A673 (cell line): ENCODE measurements around the gene TOR4A. TPM values are rescaled to one million over a fixed set of nuclear protein-coding genes. Genes with fewer than 3 reads are reported as not detected.
A peak's percentile ranks its signal among the peaks of the same experiment; 100 is the strongest.

ENCODE experiments used
- BruUV-seq: library from RNA; stranded (reverse); fragments of 400-500 nt; replicated peaks from 2 replicates; lab custom pipeline; 2021; lab: Mats Ljungman, UMichigan
- CTCF ChIA-PET: fragments of 300-600 bp; sonication (Branson Sonifier 250); formaldehyde crosslinking; loops from one replicate; lab custom pipeline; 2022; ENCODE audit warnings: antibody characterized with exemption; lab: Charles Lee
- POLR2A ChIA-PET: fragments of 300-600 bp; sonication (Branson Sonifier 250); formaldehyde crosslinking; loops from one replicate; lab custom pipeline; 2022; ENCODE audit warnings: antibody characterized with exemption; ENCODE audit not compliant: low non-redundant PET; lab: Charles Lee
- DNase-seq: peaks from one replicate; pipeline ENCODE4 v3.0.0-alpha.2; 2015; ENCODE audit warnings: low spot score
- H3K27ac ChIP-seq: fragments of 200-600 bp; sonication (generic); 2 replicates; pipeline ENCODE4 v1.5.1; 2016; ENCODE audit warnings: mixed run types, low read depth, mild to moderate bottlenecking, mixed read lengths, antibody characterized with exemption, low read length; ENCODE audit not compliant: poor library complexity, severe bottlenecking
- H3K27me3 ChIP-seq: fragments of 200-600 bp; sonication (generic); replicated peaks from 2 replicates; pipeline ENCODE4 v1.6.1; 2017; ENCODE audit warnings: mixed run types, low read depth, mild to moderate bottlenecking, mixed read lengths, antibody characterized with exemption, low read length; ENCODE audit not compliant: insufficient read depth, poor library complexity
- H3K36me3 ChIP-seq: fragments of 200-600 bp; sonication (generic); 2 replicates; pipeline ENCODE4 v1.6.1; 2016; ENCODE audit warnings: mixed run types, mild to moderate bottlenecking, mixed read lengths, antibody characterized with exemption, low read length; ENCODE audit not compliant: insufficient read depth, poor library complexity, severe bottlenecking
- H3K4me1 ChIP-seq: fragments of 200-600 bp; sonication (generic); 2 replicates; pipeline ENCODE4 v1.6.1; 2017; ENCODE audit warnings: mixed run types, mild to moderate bottlenecking, mixed read lengths, antibody characterized with exemption, low read length; ENCODE audit not compliant: insufficient read depth, poor library complexity, severe bottlenecking
- H3K4me3 ChIP-seq: fragments of 200-600 bp; sonication (generic); 2 replicates; pipeline ENCODE4 v1.5.1; 2016; ENCODE audit warnings: low read depth, mixed run types, mild to moderate bottlenecking, mixed read lengths, low read length; ENCODE audit not compliant: poor library complexity, severe bottlenecking
- H3K9me3 ChIP-seq: fragments of 200-600 bp; sonication (generic); 2 replicates; pipeline ENCODE4 v1.6.1; 2016; ENCODE audit warnings: mixed run types, low read depth, mild to moderate bottlenecking, mixed read lengths, antibody characterized with exemption, low read length; ENCODE audit not compliant: poor library complexity, severe bottlenecking
- EZH2 ChIP-seq: fragments of 200-600 bp; sonication (generic); IDR thresholded peaks from 2 replicates; pipeline ENCODE4 v1.6.1; 2017; ENCODE audit warnings: borderline replicate concordance, low read depth, mild to moderate bottlenecking, mixed read lengths, antibody characterized with exemption, low read length; ENCODE audit not compliant: poor library complexity, severe bottlenecking
- intact Hi-C: fragments of 100-400 bp; cut with micrococcal nuclease; formaldehyde crosslinking; loops from one replicate; pipeline ENCODE4 v1.10.0; 2022; ENCODE audit not compliant: unreplicated experiment
- total RNA-seq: library from RNA; stranded (reverse); gene quantifications from 2 replicates; pipeline ENCODE4 v1.2.3, GENCODE V29; 2021
- TF ChIP-seq, protein P1 (sequence below): fragments of 300-800, 200-600 bp; sonication (generic); conservative IDR thresholded peaks from 2 replicates; pipeline ENCODE4 v1.5.1; 2017; ENCODE audit warnings: low read depth, mild to moderate bottlenecking, antibody characterized with exemption, low read length, moderate library complexity, mixed read lengths

TOR4A gene
- total RNA-seq, 1 experiment from 2014 or later = 0.82 TPM

DNA sequence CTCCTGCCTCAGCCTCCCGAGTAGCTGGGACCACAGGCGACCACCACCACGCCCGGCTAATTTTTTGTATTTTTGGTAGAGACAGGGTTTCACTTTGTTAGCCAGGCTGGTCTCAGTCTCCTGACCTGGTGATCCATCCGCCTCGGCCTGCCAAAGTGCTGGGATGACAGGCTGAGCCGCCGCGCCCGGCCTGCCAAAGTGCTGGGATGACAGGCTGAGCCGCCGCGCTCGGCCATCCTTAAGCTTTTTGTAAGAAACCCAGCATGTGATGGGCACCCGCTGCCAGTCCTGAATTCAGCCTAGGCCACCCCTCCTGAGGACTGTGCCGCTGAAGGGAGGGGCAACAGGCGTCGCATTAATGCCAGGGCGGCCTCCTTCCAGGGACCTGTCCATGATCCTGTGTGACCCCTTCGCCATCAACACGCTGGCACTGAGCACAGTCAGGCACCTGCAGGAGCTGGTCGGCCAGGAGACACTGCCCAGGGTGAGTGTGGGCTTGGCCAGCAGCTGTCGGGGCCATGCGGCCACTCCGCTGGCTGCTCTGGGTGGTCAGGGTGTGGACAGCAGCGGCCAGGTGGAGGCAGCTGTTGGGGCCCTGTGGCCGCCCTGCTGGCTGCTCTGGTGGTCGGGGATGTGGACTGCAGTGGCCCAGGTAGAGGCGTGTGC, 11.9 kb upstream of the TOR4A start:
- H3K27me3 ChIP-seq = no peaks in the 10 kb centered on the region
- intact Hi-C loops = no loop called here
- ChIA-PET CTCF (no interaction called here), POLR2A (interaction anchor here (0.6 kb wide), 1 partner anchor 31 kb away, joined by 3 read pairs; no protein-coding TSS in a partner anchor)
- no peaks in the 10 kb centered on the region for H3K9me3 ChIP-seq
- no TSS peak for BruUV-seq
- no peak for DNase-seq
- H3K36me3 ChIP-seq = peaks cover 30% of the 10 kb centered on the region
- TF ChIP-seq, protein P1, sequence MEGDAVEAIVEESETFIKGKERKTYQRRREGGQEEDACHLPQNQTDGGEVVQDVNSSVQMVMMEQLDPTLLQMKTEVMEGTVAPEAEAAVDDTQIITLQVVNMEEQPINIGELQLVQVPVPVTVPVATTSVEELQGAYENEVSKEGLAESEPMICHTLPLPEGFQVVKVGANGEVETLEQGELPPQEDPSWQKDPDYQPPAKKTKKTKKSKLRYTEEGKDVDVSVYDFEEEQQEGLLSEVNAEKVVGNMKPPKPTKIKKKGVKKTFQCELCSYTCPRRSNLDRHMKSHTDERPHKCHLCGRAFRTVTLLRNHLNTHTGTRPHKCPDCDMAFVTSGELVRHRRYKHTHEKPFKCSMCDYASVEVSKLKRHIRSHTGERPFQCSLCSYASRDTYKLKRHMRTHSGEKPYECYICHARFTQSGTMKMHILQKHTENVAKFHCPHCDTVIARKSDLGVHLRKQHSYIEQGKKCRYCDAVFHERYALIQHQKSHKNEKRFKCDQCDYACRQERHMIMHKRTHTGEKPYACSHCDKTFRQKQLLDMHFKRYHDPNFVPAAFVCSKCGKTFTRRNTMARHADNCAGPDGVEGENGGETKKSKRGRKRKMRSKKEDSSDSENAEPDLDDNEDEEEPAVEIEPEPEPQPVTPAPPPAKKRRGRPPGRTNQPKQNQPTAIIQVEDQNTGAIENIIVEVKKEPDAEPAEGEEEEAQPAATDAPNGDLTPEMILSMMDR = no peak
- no peak for TF ChIP-seq EZH2
- no peak overlapping the region for H3K4me3 ChIP-seq
- no peaks in the 10 kb centered on the region for H3K4me1 ChIP-seq
- peak overlapping the region; percentile 16 for H3K27ac ChIP-seq

DNA sequence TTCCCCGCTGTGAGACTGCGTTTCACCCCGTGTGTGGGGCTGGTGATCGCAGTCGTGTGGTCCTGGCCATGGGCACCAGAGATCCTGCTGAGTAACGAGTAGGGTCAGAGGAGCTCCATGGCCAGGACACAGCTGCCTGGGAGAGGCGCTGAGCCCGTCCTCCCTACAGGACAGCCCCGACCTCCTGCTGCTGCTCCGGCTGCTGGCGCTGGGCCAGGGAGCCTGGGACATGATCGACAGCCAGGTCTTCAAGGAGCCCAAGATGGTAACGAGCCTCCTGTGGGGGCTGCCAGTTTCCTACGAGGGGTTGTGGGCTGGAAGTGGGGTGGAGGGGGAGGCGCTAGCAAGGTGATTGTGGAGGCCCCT, 11.4 kb upstream of the TOR4A start:
- Histone ChIP-seq H3K27ac (no peak overlapping the region), H3K36me3 (peaks cover 30% of the 10 kb centered on the region), H3K27me3 (no peaks in the 10 kb centered on the region), H3K4me3 (no peak overlapping the region), H3K9me3 (no peaks in the 10 kb centered on the region), H3K4me1 (no peaks in the 10 kb centered on the region)
- POLR2A ChIA-PET = interaction anchor here (0.6 kb wide), 1 partner anchor 30 kb away, joined by 3 read pairs; no protein-coding TSS in a partner anchor
- no TSS peak for BruUV-seq
- CTCF ChIA-PET = no interaction called here
- intact Hi-C loops = no loop called here
- TF ChIP-seq, protein P1 = no peak
- no peak for TF ChIP-seq EZH2
- no peak for DNase-seq

DNA sequence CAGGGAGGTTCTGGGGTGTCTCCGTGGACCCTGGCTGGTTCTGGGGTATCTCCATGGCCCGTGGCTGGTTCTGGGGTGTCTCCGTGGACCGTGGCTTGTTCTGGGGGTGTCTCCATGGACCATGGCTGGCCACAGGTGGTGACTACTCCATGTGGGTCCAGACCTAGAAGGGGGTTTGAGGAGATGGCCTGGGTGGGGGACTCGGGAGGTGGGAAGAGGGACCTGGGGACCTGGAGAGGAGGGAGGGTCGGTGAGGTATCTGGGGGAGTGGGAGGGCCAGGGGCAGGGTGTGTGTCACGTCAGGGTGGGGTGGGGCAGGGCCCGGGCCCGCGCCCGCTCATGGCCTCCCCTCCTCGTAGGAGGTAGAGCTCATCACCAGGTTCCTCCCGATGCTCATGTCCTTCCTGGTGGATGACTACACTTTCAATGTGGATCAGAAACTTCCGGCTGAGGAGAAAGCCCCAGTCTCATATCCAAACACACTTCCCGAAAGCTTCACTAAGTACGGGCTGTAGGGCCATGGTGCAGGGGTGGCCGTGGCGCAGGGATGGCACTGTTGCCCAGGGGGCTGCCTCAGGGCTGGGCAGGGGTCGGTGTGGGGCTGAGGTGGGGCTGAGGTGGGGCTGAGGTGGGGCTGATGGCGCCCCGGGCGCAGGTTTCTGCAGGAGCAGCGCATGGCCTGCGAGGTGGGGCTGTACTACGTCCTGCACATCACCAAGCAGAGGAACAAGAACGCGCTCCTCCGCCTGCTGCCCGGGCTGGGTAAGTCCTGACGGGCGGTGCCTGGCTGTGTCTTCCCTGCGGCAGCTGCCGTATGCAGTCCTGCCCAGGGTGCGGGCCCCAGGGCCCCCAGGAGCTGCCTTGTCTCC, 10.7 kb upstream of the TOR4A start:
- ChIA-PET POLR2A (no interaction called here), CTCF (no interaction called here)
- no peak for DNase-seq
- Histone ChIP-seq H3K27ac (no peak overlapping the region), H3K27me3 (no peaks in the 10 kb centered on the region), H3K4me3 (no peak overlapping the region), H3K9me3 (no peaks in the 10 kb centered on the region), H3K36me3 (peaks cover 30% of the 10 kb centered on the region), H3K4me1 (no peaks in the 10 kb centered on the region)
- intact Hi-C loops = no loop called here
- BruUV-seq = no TSS peak
- TF ChIP-seq, protein P1 = no peak
- TF ChIP-seq EZH2 = no peak
